GM18870 (cell line): ENCODE measurements around the gene VMP1.
"Not testable (repeated sequence)": the region's sequence is repeated elsewhere in the genome, so short reads cannot be mapped to it uniquely, and the experiment has no call there.

Experiments
- ATAC-seq: cut with Tn5 transposase; IDR thresholded peaks from one replicate; pipeline ENCODE4 v1.9.1; 2021; ENCODE audit warnings: moderate library complexity; ENCODE audit not compliant: unreplicated experiment

The VMP1 gene

DNA sequence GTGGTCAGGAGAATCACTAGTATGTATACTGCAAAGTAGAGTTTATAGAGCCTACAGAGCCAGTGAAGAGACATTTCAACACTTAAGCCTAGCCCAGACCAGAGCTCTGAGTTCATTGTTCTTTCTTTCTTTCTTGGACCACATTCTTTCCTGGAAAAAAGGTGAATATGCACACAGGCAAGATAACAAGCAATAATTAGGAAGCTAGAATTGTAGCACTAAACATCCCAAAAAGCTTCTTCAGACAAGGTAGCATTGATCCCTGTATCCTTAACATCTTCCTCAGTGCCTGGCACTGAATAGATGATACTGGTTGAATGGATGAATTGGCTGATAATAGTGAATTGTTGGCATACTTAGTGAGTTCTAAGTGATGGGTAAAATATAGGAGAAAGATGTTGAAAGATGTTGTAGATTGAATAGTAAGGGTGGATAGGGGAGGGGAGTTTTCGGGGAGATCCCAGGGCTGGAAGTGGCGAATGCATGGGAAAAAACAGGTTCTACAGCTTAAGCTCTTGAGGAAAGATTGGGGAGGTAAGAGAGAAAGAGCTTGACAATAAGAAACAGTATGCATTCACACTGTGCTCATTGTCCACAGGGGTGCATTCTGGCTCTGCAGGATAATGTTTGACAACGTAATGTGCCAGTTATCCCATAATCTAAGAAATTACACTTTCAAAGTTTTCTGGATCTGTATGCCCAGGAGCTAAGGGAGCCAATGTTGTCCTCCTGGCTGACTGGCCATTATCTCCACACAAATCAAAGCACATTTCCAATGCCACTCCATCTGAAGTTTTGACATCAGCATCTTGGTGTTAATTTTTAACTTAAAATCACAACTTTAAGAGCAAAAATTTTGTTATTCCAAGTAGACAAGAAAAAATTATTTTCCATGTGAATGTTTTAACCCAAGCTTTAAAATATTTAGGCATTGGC lies 149.7 kb downstream of the VMP1 start:
- no peak for ATAC-seq

DNA sequence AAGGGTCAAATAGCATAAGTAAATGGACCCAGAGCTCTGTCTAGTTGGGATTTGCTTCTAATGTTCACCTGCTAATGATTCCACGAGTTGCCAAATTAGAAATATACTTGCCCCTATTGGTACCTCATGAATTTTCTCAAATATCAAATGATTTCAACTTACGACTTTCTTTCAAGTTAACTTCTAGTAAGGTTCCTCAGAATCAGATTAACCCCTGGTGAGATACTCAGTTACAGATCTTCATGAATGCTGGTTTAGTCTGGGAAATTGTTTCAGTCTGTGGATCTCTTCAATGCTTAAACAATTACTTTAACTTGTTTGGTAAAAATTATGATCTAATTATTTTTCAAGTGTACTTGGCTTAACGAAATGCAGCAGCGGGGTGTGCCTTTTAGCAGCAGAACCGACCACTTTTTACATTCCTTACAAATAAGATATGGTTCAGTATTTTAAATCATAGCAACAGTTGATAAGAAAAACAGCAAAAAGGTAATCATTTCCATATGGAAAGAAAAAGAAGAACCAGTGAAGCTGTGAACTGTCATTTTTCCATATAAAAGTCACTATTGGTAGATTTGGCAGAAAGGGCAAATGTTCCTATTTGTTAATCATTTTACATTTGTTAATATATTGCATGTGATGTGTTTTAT lies 150.8 kb downstream of the VMP1 start:
- ATAC-seq = no peak

DNA sequence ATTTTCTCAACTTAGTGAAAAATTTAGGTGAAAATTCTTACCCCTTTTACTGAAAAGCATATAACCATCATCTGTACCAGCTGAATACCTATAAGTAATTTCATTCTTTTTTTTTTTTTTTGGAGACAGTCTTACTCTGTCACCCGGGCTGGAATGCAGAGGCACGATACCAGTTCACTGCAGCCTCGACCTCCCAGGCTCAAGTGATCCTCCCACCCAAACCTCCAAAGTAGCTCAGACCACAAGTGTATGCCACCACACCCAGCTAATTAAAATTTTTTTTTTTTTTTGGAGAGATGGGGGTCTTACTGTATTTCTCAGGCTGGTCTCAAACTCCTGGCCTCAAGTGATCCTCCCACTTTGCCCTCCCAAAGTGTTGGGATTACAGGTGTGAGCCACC lies 151.5 kb downstream of the VMP1 start:
- no peak for ATAC-seq

DNA sequence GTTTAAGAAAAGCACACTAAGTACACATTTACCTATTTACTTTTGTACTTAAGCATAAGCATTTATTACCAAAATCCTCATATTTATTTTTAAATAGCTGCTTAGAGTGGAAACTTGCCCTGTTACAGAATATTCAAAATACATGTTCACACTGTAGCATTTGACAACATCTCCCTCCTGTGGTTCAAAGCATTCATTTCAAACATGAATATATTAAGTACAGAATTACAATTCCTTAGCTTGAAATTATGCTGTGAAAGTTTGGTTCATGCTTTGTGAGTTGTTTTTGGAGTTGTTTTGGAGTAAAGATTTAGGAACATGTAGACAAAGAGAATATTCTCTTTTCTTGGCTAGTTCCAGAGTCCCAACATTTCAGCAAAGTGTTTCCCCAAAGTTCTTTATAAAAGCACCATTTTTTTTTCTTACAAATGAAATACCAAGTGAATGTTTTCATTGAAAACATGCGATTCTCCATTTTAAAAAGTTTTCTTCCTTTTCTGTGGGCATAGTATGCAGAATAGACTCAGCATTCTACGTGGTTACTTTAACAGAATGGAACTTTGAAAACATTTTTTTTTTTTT lies 152.1 kb downstream of the VMP1 start:
- no peak for ATAC-seq

DNA sequence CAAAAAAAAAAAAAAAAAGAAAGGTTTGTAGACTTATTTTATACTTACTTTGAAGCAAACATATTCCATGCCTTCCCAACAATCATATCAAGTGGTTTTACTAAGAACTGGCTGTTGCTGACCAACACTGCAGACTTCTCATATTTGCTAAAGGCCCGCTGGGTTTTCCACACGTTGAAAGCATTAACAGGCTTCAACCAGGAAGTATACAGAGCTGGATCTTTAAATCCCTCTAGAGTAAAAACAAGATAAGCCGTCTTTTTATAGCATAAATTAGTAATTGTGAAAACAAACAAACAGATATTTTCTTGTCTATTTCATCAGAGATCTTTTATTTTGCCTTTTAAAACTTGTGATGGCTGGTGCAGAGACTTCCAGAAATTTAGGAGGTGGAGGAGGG lies 156.2 kb downstream of the VMP1 start:
- ATAC-seq = no peak

DNA sequence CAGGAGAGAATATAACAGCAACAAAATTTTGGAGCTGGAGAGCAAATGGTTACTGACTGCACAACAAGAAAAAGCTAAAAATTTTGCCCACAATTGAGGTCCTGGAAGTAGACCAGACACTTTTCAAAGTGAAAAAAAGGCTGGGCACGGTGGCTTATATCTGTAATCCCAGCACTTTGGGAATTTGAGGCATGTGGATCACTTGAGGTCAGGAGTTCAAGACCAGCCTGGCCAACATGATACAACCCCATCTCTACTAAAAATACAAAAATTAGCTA lies 162.4 kb downstream of the VMP1 start:
- no peak for ATAC-seq

DNA sequence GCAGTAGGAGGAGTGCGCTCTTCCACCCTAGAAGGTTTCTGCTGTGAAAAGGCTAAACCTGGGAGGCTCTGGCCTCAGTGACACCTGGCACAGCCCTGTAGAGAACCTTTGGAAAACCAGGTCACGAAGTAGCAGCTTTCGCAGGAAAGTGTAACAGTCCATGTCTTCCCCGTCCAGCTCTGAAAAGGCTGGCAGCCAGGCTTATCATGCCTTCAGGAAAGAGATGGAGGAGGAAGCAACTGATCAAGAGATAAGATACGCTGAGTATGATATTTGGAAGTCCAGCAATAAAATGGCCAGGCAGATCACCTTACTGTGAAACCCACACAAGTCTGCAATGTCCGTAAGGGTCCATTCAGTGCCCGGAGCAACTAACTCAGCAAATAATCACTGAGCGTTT lies 163.0 kb downstream of the VMP1 start:
- no peak for ATAC-seq

DNA sequence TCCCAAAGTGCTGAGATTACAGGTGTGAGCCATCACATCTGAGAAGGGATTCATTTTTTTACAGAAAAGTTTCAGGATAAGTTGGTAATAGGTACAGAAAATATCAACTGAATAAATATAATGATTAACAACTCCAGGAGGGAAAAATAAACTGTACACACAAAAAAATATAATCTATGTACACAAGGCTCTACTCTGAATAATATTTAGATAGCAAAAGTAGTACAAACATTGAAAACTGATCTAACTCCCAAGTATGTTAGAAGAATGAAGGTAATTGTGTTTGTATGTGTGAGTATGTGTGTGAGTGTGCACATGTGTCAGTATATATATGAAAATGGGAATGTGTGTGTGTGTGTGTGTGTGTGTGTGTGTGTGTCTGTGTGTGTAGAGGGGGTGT lies 164.9 kb downstream of the VMP1 start:
- no peak for ATAC-seq

DNA sequence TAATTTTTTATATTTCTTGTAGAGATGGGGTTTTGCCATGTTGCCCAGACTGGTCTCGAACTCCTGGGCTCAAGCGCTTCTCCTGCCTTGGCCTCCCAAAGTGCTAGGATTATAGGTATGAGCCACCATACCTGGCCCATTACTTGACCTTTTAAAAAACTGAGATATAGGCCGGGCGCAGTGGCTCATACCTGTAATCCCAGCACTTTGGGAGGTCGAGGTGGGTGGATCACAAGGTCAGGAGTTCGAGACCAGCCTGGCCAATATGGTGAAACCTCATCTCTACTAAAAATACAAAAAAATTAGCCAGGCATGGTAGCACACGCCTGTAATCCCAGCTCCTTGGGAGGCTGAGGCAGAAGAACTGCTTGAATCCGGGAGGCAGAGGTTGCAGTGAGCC lies 166.0 kb downstream of the VMP1 start:
- ATAC-seq = not testable (repeated sequence)

DNA sequence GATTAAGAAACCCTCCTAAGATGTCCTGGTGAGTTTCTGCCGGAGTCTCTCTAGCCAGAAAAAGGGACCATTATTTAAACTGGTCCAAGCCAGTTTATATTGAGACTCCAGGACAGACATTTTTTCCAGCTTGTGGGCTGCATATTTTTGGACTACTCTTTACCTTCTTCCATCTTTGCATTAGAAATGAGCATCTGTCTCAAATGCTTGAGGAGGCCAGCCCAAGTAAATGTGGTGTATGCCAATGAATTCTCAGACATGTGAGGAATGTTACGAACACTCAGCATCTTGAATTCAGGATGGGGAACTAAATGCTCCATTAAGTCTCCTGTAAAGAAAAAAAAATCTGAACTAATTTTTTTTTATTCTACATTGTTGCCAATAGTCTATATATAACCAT lies 166.9 kb downstream of the VMP1 start:
- no peak for ATAC-seq

DNA sequence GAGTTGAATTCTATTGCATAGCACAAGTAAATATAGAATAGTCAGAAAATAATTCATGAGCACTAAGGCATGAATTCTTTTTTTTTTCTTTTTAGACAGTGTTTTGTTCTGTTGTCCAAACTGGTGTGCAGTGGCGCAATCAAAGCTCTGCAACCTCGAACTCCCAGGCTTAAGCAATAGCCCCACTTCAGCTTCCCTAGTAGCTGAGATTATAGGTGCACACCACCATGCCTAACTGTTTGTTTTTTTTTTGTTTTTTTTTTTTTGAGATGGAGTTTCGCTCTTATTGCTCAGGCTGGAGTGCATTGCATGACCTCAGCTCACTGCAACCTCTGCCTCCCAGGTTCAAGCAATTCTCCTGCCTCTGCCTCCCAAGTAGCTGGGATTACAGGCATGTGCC lies 168.7 kb downstream of the VMP1 start:
- no peak for ATAC-seq

DNA sequence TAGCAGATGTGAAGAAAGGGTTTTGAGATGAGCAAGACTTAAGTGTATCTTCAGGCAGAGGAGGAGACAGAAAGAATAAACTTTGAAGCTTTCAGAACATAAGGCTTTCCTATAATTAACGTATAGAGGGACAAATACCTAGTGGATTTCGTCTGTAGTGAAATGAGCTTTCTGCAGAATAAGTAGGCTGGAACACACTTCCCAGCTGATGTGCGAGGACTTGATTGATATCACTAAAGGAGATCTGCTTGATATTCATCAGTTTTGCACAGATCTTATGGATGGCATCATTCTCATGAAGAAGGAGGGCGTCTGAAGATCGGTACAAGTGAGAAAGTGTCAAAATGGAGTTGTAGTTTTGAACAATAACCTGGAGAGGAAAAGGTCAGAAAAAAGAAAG lies 170.5 kb downstream of the VMP1 start:
- ATAC-seq = no peak

DNA sequence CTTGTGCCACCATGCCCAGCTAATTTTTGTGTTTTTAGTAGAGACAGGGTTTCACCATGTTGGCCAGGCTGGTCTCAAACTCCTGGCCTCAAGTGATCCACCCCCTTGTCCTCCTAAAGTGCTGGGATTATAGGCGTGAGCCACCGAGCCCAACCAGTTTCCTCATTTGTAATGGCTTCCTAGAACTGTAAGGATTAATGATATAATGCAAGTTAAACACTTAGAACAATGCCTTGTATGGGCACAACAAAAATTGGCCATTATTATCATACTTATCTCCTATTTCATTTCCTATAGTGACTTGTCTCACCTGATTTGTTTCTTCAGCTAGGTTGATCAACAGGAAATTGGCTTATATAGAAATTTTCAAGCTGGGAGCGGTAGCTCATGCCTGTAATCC lies 171.2 kb downstream of the VMP1 start:
- no peak for ATAC-seq

DNA sequence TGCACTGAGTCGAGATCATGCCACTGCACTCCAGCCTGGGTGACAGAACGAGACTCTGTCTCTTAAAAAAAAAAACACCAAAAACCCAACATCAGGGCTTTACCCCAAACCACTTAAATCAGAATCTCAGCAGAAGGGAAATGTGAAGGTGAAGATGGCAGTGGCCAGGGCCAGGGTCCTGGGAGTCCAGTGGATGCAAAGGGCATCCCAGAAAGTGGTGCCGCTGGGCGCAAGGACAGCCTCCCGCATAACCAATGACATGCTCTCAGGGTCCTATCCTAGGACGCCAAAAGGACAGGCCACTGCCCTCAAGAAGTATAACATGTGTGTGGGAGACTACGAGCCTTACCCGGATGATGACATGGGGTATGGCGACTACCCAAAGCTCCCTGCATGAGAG lies 177.4 kb downstream of the VMP1 start:
- ATAC-seq = no peak

DNA sequence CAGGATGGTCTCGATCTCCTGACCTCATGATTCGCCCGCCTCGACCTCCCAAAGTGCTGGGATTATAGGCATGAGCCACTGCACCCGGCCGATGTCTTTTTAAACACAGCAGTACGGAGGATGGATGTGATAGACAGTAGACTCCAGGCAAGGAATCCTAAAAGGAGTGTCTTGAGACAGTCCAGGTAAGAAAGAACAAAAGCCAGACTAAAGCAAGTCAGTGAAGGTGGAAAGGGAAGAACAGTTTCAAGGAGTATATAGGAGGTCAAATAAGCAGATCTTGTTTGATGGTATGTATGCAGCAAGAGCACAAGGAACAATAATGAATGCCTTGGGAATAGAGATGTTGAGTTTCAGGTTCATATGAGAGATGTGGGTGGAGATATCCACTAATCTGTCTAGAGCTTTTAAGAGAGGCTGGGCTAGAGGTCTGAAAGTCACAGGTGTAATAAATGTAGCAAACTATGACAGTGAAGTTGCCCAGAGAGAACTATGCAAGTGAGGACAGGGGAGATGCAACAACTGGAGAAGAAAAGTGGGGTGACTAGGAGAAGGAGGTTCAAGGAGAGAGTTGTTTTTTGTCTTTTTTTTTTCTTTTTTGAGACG lies 180.8 kb downstream of the VMP1 start:
- ATAC-seq = no peak

DNA sequence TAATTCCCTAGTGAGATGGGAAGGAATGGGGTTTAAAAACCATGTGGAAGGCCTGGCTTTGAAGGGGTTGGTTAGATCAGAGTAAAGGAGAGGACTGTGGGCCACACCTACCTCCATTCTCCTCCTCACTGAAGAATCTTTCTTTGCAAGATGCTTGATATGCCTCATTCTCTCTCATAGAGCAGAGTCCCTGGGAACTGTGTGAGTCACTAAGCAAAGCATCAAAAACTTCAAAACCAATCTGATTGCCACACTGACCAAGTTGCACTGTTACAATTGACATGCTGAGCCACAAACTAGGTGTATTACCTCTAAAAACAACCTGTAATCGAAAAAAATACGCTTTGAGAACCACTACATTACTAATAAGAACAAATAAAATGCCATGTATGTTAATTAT lies 183.3 kb downstream of the VMP1 start:
- no peak for ATAC-seq
